ENCODE results near the gene RSPH1. TPM values are rescaled to one million over a fixed set of nuclear protein-coding genes. Genes with fewer than 3 reads are reported as not detected.
A peak's percentile ranks its signal among the peaks of the same experiment; 100 is the strongest.

The RSPH1 gene
- total RNA-seq, 2 experiments from 2014 or later, result 0.34 to 0.38 TPM

GRCh38 chr21:42512346-42513034, 16.5 kb upstream of the RSPH1 start:
- H3K36me3 Mint-ChIP-seq (ENCODE audit: low read depth), result peaks cover 25% of the 10 kb centered on the region

DNA sequence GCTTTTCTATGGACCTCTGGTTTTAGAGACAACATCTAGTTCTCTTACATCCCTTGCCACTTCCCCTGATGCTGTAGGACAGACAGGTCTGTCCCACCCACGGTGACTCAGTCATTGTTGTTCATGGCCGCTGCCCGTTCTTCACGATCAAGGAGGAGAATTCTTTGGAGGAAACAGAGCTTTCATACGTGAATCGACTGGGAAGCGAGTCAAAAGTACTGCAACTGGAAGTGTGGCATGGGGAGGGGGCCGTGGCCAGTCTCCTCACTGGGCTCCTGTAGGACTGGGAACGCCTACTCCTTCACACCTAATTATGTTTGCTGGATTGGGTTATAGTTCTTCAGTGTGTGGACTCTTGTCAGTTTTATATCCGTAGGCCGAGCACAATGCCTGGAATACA, 13.2 kb upstream of the RSPH1 start:
- H3K4me3 Mint-ChIP-seq, result no peak overlapping the region
- peaks cover 4% of the 10 kb centered on the region for H3K36me3 Mint-ChIP-seq (ENCODE audit: low read depth)
- no peaks in the 10 kb centered on the region for H3K9me3 ChIP-seq (ENCODE audit: control insufficient read depth in 1 of 2, insufficient read depth in 1 of 2, low read length in 2 of 2)
- peaks cover 6% of the 10 kb centered on the region for H3K4me1 ChIP-seq (ENCODE audit: insufficient read depth, low read length)
- H3K27me3 Mint-ChIP-seq, result no peaks in the 10 kb centered on the region
- no peaks in the 10 kb centered on the region for H3K36me3 ChIP-seq (ENCODE audit: insufficient read depth, low read length)
- H3K4me3 ChIP-seq (ENCODE audit: low read length), result no peak overlapping the region
- ATAC-seq (ENCODE audit: poor library complexity) (no peak), DNase-seq (no peak)
- no peak overlapping the region for H3K27ac Mint-ChIP-seq
- no peaks in the 10 kb centered on the region for H3K9me3 Mint-ChIP-seq
- intact Hi-C loops (cut with DNase I, micrococcal nuclease), result no loop called here
- CTCF ChIA-PET, result interaction anchor here (1.1 kb wide), 1 partner anchor 16 kb away, joined by 3 read pairs; no protein-coding TSS in a partner anchor
- peaks cover 1% of the 10 kb centered on the region for H3K4me1 Mint-ChIP-seq (ENCODE audit: low read depth)
- no peak overlapping the region for H3K27ac ChIP-seq (ENCODE audit: low read depth in 1 of 2, low read length in 2 of 2)
- no peaks in the 10 kb centered on the region for H3K27me3 ChIP-seq (ENCODE audit: control insufficient read depth in 1 of 2, insufficient read depth in 2 of 2, low read length in 2 of 2)
- TF ChIP-seq CTCF (IDR thresholded peaks at IDR 0.05), result no peak
- POLR2A ChIA-PET, result no interaction called here

More at GRCh38 chr21:42512346-42513034, 16.5 kb upstream of the RSPH1 start:
- ChIA-PET POLR2A (interaction anchor here (0.7 to 3.4 kb wide), 4 partner anchors 15 to 24 kb away, joined by 6 to 50 read pairs (median 10); partner anchors contain the start of gene RSPH1), CTCF (no interaction called here)
- H3K27me3 ChIP-seq (ENCODE audit: control insufficient read depth in 1 of 2, insufficient read depth in 2 of 2, low read length in 2 of 2), result no peaks in the 10 kb centered on the region
- no peak overlapping the region for H3K4me3 ChIP-seq (ENCODE audit: low read length)
- H3K9me3 ChIP-seq (ENCODE audit: control insufficient read depth in 1 of 2, insufficient read depth in 1 of 2, low read length in 2 of 2), result no peaks in the 10 kb centered on the region
- ATAC-seq (ENCODE audit: poor library complexity), result no peak
- DNase-seq, result no peak
- no peaks in the 10 kb centered on the region for H3K9me3 Mint-ChIP-seq
- no peak for TF ChIP-seq CTCF (IDR thresholded peaks at IDR 0.05)
- H3K27ac Mint-ChIP-seq, result peak overlapping the region; percentile 35
- H3K4me3 Mint-ChIP-seq, result peak overlapping the region; percentile 86
- peaks cover 25% of the 10 kb centered on the region for H3K4me1 Mint-ChIP-seq (ENCODE audit: low read depth)
- peaks cover 4% of the 10 kb centered on the region for H3K36me3 ChIP-seq (ENCODE audit: insufficient read depth, low read length)
- no peaks in the 10 kb centered on the region for H3K27me3 Mint-ChIP-seq
- intact Hi-C loops (cut with DNase I, micrococcal nuclease), result loop anchor here in 1 of 2 experiments (10.0 kb wide), 1 partner anchor 178 kb away; no protein-coding TSS in a partner anchor
- H3K4me1 ChIP-seq (ENCODE audit: insufficient read depth, low read length), result peaks cover 28% of the 10 kb centered on the region
- H3K27ac ChIP-seq (ENCODE audit: low read depth in 1 of 2, low read length in 2 of 2), result no peak overlapping the region

DNA sequence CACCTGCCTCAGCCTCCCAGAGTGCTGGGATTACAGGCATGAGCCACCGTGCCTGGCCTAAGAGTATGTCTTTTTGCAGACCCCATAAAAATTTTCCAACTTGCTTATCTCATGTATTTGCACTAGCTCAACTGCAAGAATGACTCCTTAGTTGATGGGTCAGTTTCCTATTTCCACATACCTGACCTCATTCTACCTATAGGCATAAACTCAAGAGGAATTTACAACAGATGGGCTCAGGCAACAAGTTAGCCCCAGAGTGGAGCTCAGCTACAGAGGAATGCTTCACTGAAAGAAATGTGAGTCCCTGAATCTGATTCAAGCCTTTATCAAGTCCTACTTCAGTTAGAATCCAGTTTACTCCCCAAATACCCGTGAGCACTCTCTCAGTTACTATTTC, 12.3 kb upstream of the RSPH1 start:
- intact Hi-C loops (cut with DNase I, micrococcal nuclease), result no loop called here
- no peak for ATAC-seq (ENCODE audit: poor library complexity)
- Histone ChIP-seq H3K27me3 (ENCODE audit: control insufficient read depth in 1 of 2, insufficient read depth in 2 of 2, low read length in 2 of 2) (no peaks in the 10 kb centered on the region), H3K4me1 (ENCODE audit: insufficient read depth, low read length) (peaks cover 10% of the 10 kb centered on the region), H3K27ac (ENCODE audit: low read depth in 1 of 2, low read length in 2 of 2) (no peak overlapping the region), H3K4me3 (ENCODE audit: low read length) (no peak overlapping the region), H3K36me3 (ENCODE audit: insufficient read depth, low read length) (no peaks in the 10 kb centered on the region), H3K9me3 (ENCODE audit: control insufficient read depth in 1 of 2, insufficient read depth in 1 of 2, low read length in 2 of 2) (no peaks in the 10 kb centered on the region)
- ChIA-PET POLR2A (no interaction called here), CTCF (no interaction called here)
- no peak overlapping the region for H3K27ac Mint-ChIP-seq
- H3K4me3 Mint-ChIP-seq, result no peak overlapping the region
- no peak for DNase-seq
- TF ChIP-seq CTCF (IDR thresholded peaks at IDR 0.05), result no peak
- no peaks in the 10 kb centered on the region for H3K27me3 Mint-ChIP-seq
- peaks cover 3% of the 10 kb centered on the region for H3K36me3 Mint-ChIP-seq (ENCODE audit: low read depth)
- peaks cover 4% of the 10 kb centered on the region for H3K4me1 Mint-ChIP-seq (ENCODE audit: low read depth)
- H3K9me3 Mint-ChIP-seq, result no peaks in the 10 kb centered on the region

Data from CD4-positive, alpha-beta T cell (primary cell).